ENCODE results near the gene ZNF319.

The ZNF319 gene

GRCh38 chr16:57999971-58000705 lies at the start of gene ZNF319:
TSS of gene ZNF319 (minus strand) at chr16:58000672. CDS start at chr16:57998265, 2,407 bp downstream.
- no peak for DNase-seq (ENCODE audit: low read depth in 1 of 2, low spot score in 1 of 2)

- DNase-seq (ENCODE audit: low read depth in 1 of 2, low spot score in 1 of 2) = no peak
Observed at GRCh38 chr16:58049232-58050185, 49.0 kb upstream of the ZNF319 start.

GRCh38 chr16:58048494-58049231 lies 48.2 kb upstream of the ZNF319 start:
- no peak for DNase-seq (ENCODE audit: low read depth in 1 of 2, low spot score in 1 of 2)

GRCh38 chr16:58047557-58048348 lies 47.3 kb upstream of the ZNF319 start:
- no peak for DNase-seq (ENCODE audit: low read depth in 1 of 2, low spot score in 1 of 2)

- no peak for DNase-seq (ENCODE audit: low read depth in 1 of 2, low spot score in 1 of 2)
Observed at GRCh38 chr16:58046936-58047335, 46.5 kb upstream of the ZNF319 start.

GRCh38 chr16:58046054-58046881 lies 45.8 kb upstream of the ZNF319 start:
- no peak for DNase-seq (ENCODE audit: low read depth in 1 of 2, low spot score in 1 of 2)

- no peak for DNase-seq (ENCODE audit: low read depth in 1 of 2, low spot score in 1 of 2)
Observed at GRCh38 chr16:58045096-58045495, 44.6 kb upstream of the ZNF319 start.

- DNase-seq (ENCODE audit: low read depth in 1 of 2, low spot score in 1 of 2) = no peak
Observed at GRCh38 chr16:58044266-58045019, 44.0 kb upstream of the ZNF319 start.

- no peak for DNase-seq (ENCODE audit: low read depth in 1 of 2, low spot score in 1 of 2)
Observed at GRCh38 chr16:58043571-58044155, 43.2 kb upstream of the ZNF319 start.

- DNase-seq (ENCODE audit: low read depth in 1 of 2, low spot score in 1 of 2) = no peak
Observed at GRCh38 chr16:58042886-58043515, 42.5 kb upstream of the ZNF319 start.

- no peak for DNase-seq (ENCODE audit: low read depth in 1 of 2, low spot score in 1 of 2)
Observed at GRCh38 chr16:58042001-58042885, 41.8 kb upstream of the ZNF319 start.

- no peak for DNase-seq (ENCODE audit: low read depth in 1 of 2, low spot score in 1 of 2)
Observed at GRCh38 chr16:58041628-58041955, 41.1 kb upstream of the ZNF319 start.

- DNase-seq (ENCODE audit: low read depth in 1 of 2, low spot score in 1 of 2) = no peak
Observed at GRCh38 chr16:58040945-58041627, 40.6 kb upstream of the ZNF319 start.

GRCh38 chr16:58040496-58040846 lies 40.0 kb upstream of the ZNF319 start:
- no peak for DNase-seq (ENCODE audit: low read depth in 1 of 2, low spot score in 1 of 2)

- no peak for DNase-seq (ENCODE audit: low read depth in 1 of 2, low spot score in 1 of 2)
Observed at GRCh38 chr16:58039829-58040495, 39.5 kb upstream of the ZNF319 start.

- DNase-seq (ENCODE audit: low read depth in 1 of 2, low spot score in 1 of 2) = no peak
Observed at GRCh38 chr16:58038219-58038641, 37.8 kb upstream of the ZNF319 start.
